ENCODE data around the gene POM121C.
"Not testable (repeated sequence)": the region's sequence is repeated elsewhere in the genome, so short reads cannot be mapped to it uniquely, and the experiment has no call there.

POM121C gene

DNA sequence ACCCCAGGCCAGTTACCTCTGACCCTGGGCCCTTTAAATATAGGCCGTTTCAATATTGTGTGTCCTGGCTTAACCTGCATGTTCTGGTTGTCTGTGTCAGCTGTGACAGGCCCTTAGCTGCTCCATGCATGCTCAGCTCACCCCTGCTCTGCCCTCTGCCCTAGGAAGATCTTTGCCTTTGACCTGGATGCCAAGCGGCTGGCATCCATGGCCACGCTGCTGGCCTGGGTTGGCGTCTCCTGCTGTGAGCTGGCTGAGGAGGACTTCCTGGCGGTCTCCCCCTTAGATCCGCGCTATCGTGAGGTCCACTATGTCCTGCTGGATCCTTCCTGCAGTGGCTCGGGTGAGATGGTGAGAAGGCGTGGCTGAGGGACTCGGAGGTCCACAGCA lies 70.7 kb downstream of the POM121C start:
- H3K9me3 ChIP-seq (ENCODE audit: control insufficient read depth in 2 of 2, low read length in 2 of 2); H3K36me3 ChIP-seq (ENCODE audit: control insufficient read depth in 2 of 2, insufficient read depth in 2 of 2, low read length in 2 of 2); H3K27me3 ChIP-seq (ENCODE audit: control insufficient read depth in 2 of 2, insufficient read depth in 2 of 2, low read length in 2 of 2); H3K9ac ChIP-seq (ENCODE audit: low read depth in 1 of 2, low read length in 2 of 2); H3K4me1 ChIP-seq (ENCODE audit: control insufficient read depth in 2 of 2, insufficient read depth in 2 of 2, low read length in 2 of 2); H3K4me3 ChIP-seq (ENCODE audit: low read length in 2 of 2); H3K27ac ChIP-seq (ENCODE audit: low read depth in 2 of 2, low read length in 2 of 2): not testable (repeated sequence)

DNA sequence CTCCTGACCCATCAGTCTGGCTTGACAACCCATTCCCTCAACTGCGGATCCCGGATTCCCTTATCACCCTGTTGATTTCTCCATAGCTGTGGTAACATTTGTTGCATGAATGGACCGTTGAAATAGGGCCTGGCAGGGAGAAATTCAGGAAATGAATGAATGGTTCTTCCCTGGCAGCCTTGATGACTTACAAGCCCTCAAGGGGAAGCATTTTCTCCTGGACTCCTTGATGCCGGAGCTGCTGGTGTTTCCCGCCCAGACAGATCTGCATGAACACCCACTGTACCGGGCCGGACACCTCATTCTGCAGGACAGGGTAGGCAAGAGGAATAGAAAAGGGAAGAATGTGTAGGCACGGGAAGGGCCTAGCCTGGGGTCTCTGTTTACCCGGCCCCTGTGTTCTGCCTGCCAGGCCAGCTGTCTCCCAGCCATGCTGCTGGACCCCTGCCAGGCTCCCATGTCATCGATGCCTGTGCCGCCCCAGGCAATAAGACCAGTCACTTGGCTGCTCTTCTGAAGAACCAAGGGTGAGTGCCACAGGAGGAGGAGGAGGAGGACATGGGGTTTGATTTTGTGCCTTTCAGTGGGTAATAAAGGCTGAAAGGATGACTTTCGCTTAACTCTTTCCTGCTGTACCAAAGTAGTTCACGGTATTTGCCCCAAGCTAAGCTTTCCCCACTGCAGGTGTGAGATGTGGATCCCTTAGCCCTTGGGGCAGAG lies 71.2 kb downstream of the POM121C start:
- not testable (repeated sequence) for H3K9me3 ChIP-seq (ENCODE audit: control insufficient read depth in 2 of 2, low read length in 2 of 2); H3K27ac ChIP-seq (ENCODE audit: low read depth in 2 of 2, low read length in 2 of 2); H3K4me3 ChIP-seq (ENCODE audit: low read length in 2 of 2); H3K4me1 ChIP-seq (ENCODE audit: control insufficient read depth in 2 of 2, insufficient read depth in 2 of 2, low read length in 2 of 2); H3K36me3 ChIP-seq (ENCODE audit: control insufficient read depth in 2 of 2, insufficient read depth in 2 of 2, low read length in 2 of 2); H3K27me3 ChIP-seq (ENCODE audit: control insufficient read depth in 2 of 2, insufficient read depth in 2 of 2, low read length in 2 of 2); H3K9ac ChIP-seq (ENCODE audit: low read depth in 1 of 2, low read length in 2 of 2)

DNA sequence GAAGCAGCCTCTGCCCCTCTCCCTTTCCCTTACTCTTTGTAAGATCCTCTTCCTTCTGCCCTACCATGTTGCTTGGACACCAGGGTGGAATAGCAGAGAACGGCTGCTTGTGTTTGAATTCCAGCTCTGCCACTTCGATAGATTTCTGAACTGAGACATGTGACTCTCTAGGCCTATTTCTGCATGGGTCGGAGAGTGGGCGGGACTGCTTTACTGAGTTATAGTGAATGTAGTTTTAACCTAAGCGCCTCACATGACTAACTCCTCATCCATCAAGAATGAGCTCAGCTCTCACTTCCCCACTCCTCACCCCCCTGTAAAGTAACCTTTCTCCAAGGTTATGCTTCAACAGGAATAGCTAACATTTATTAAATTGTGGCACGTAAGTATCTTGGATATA lies 71.9 kb downstream of the POM121C start:
- H3K4me3 ChIP-seq (ENCODE audit: low read length in 2 of 2); H3K9ac ChIP-seq (ENCODE audit: low read depth in 1 of 2, low read length in 2 of 2): not testable (repeated sequence)

DNA sequence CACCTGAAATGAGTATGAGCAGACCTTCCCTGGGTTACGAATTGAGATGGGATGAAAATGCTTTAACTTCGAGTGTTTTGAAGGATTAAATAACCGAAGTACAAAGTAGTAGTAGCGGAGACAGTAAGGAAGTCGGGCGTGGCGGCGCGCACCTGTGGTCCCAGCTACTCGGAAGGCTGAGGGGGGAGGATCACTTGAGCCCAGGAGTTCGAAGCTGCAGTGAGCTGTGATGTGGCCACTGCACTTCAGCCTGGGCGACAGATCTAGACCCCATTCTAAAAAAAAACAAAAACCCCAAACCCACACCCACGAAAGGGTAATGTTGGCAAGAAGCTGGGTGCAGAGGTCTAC lies 75.3 kb downstream of the POM121C start:
- not testable (repeated sequence) for H3K27me3 ChIP-seq (ENCODE audit: control insufficient read depth in 2 of 2, insufficient read depth in 2 of 2, low read length in 2 of 2); H3K27ac ChIP-seq (ENCODE audit: low read depth in 2 of 2, low read length in 2 of 2); H3K4me1 ChIP-seq (ENCODE audit: control insufficient read depth in 2 of 2, insufficient read depth in 2 of 2, low read length in 2 of 2); H3K9me3 ChIP-seq (ENCODE audit: control insufficient read depth in 2 of 2, low read length in 2 of 2); H3K9ac ChIP-seq (ENCODE audit: low read depth in 1 of 2, low read length in 2 of 2); H3K36me3 ChIP-seq (ENCODE audit: control insufficient read depth in 2 of 2, insufficient read depth in 2 of 2, low read length in 2 of 2); H3K4me3 ChIP-seq (ENCODE audit: low read length in 2 of 2)

More for the DNA sequence above, 71.9 kb downstream of the POM121C start:
- H3K4me1 ChIP-seq (ENCODE audit: control insufficient read depth in 2 of 2, insufficient read depth in 2 of 2, low read length in 2 of 2); H3K27me3 ChIP-seq (ENCODE audit: control insufficient read depth in 2 of 2, insufficient read depth in 2 of 2, low read length in 2 of 2); H3K27ac ChIP-seq (ENCODE audit: low read depth in 2 of 2, low read length in 2 of 2); H3K9me3 ChIP-seq (ENCODE audit: control insufficient read depth in 2 of 2, low read length in 2 of 2); H3K36me3 ChIP-seq (ENCODE audit: control insufficient read depth in 2 of 2, insufficient read depth in 2 of 2, low read length in 2 of 2): not testable (repeated sequence)

DNA sequence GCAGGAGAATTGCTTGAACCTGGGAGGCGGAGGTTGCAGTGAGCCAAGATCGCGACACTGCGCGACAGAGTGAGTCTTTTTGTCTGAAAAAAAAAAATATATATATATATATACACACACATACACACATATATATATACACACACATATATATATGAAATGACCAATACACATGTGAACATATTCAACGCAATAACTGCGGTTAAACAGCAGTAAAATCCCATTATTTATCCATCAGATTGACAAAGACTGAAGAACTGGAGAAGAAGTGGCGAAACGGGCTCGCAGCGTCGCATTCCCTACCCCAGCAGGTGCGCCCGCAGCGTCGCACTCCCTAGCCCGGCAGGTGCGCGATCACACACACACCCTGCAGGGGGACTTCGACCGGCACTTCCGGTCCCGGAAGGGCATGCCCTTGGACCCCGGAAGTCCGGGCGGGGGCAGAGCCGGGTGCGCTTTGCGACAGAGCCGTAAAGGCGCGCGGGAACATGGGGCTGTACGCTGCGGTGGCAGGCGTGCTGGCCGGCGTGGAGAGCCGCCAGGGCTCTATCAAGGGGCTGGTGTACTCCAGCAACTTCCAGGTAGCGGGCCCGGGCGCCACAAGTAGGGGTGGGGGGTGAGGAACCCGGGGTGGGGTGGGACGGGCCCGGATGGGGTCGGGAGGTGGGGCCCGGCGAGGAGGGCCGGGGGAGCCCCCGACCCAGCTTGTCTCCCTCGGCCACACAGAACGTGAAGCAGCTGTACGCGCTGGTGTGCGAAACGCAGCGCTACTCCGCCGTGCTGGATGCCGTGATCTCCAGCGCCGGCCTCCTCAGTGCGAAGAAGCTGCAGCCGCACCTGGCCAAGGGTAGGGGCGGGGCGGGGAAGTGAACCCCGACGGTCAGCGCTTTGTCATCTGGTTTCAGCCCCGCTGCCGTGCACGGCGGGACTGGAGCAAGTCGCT lies 75.9 kb downstream of the POM121C start:
- not testable (repeated sequence) for H3K27me3 ChIP-seq (ENCODE audit: control insufficient read depth in 2 of 2, insufficient read depth in 2 of 2, low read length in 2 of 2); H3K27ac ChIP-seq (ENCODE audit: low read depth in 2 of 2, low read length in 2 of 2); H3K36me3 ChIP-seq (ENCODE audit: control insufficient read depth in 2 of 2, insufficient read depth in 2 of 2, low read length in 2 of 2); H3K9me3 ChIP-seq (ENCODE audit: control insufficient read depth in 2 of 2, low read length in 2 of 2); H3K4me3 ChIP-seq (ENCODE audit: low read length in 2 of 2); H3K4me1 ChIP-seq (ENCODE audit: control insufficient read depth in 2 of 2, insufficient read depth in 2 of 2, low read length in 2 of 2); H3K9ac ChIP-seq (ENCODE audit: low read depth in 1 of 2, low read length in 2 of 2)

DNA sequence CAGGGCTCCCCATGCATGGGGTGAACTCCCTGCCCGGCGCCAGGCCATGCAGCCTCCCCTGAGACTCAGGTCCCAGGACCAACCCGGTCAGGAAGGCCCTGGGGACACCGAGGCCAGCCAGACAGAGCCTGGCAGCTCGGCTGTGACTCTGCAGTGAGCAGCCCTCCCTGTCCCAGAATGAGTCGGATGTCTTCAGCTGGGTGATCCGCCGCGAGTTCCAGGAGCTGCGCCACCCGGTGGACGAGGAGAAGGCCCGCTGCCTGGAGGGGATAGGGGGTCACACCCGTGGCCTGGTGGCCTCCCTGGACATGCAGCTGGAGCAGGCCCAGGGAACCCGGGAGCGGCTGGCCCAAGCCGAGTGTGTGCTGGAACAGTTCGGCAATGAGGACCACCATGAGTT lies 81.4 kb downstream of the POM121C start:
- H3K36me3 ChIP-seq (ENCODE audit: control insufficient read depth in 2 of 2, insufficient read depth in 2 of 2, low read length in 2 of 2); H3K4me1 ChIP-seq (ENCODE audit: control insufficient read depth in 2 of 2, insufficient read depth in 2 of 2, low read length in 2 of 2); H3K9ac ChIP-seq (ENCODE audit: low read depth in 1 of 2, low read length in 2 of 2); H3K27ac ChIP-seq (ENCODE audit: low read depth in 2 of 2, low read length in 2 of 2); H3K9me3 ChIP-seq (ENCODE audit: control insufficient read depth in 2 of 2, low read length in 2 of 2); H3K27me3 ChIP-seq (ENCODE audit: control insufficient read depth in 2 of 2, insufficient read depth in 2 of 2, low read length in 2 of 2); H3K4me3 ChIP-seq (ENCODE audit: low read length in 2 of 2): not testable (repeated sequence)

DNA sequence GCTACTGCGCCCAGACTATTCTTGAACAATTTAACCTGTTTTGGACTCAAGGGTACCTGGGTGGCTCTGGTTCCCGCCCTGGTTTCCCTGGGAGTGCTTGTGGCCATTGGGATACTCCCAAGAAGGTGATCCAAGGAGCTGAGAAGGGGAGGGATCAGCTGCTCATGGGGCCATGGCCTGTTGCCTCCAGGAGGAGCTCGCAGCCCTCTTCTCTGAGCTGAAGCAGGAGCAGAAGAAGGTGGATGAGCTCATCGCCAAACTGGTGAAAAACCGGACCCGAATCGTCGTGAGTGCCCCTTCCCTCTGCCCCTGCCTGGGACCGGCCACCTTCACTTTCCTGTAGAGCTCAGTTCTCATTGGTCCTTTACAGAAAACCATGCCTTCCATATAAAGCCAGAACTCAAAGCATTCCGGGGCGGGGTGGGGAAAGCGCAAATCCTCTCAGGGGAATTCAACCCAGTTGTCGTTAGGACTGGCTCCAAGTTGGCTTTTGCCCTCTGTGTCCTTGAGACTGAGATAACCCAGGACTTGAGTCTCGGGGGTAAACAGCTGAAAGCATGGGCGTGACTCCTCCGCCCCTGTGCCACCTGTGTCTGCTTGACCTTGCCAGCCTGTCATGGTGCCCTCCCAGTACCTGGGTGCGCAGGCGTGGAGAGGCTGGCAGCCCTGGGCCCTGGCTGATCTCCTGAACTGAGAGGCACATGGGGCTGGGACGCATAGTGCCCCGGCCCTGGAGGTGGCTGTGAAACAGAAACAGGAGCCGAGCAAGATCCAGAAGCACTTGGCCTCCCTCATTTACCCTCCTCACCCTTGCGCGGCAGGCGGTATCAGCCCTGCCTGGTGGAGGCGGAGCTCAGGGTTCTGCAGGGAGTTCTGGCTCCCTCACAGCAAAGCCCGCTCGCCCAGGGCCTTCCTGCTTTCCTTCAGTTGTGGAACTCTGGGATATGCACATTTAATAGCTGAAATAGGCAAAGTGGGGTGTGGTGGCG lies 82.3 kb downstream of the POM121C start:
- H3K9me3 ChIP-seq (ENCODE audit: control insufficient read depth in 2 of 2, low read length in 2 of 2); H3K4me1 ChIP-seq (ENCODE audit: control insufficient read depth in 2 of 2, insufficient read depth in 2 of 2, low read length in 2 of 2); H3K36me3 ChIP-seq (ENCODE audit: control insufficient read depth in 2 of 2, insufficient read depth in 2 of 2, low read length in 2 of 2); H3K27me3 ChIP-seq (ENCODE audit: control insufficient read depth in 2 of 2, insufficient read depth in 2 of 2, low read length in 2 of 2); H3K4me3 ChIP-seq (ENCODE audit: low read length in 2 of 2); H3K27ac ChIP-seq (ENCODE audit: low read depth in 2 of 2, low read length in 2 of 2); H3K9ac ChIP-seq (ENCODE audit: low read depth in 1 of 2, low read length in 2 of 2): not testable (repeated sequence)

DNA sequence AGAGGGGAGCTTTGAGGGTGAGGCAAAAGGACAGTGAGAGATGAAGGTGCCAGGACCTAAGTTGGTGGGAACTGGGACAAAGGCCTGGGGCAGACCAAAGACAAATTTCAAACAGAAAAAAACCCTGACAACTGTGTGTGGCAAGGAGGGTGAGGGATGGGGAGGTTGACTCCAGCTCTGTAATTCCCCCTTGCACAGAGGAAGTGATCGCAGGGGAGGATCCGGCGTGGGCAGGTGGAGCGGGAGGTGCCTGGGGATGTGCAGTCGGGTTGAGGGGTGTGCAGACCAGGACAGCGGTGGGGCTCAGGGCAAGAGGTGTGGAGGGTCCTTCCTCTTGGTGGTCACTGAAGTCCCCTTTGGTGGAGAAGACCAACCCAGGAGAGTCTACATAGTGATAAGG lies 85.5 kb downstream of the POM121C start:
- not testable (repeated sequence) for H3K36me3 ChIP-seq (ENCODE audit: control insufficient read depth in 2 of 2, insufficient read depth in 2 of 2, low read length in 2 of 2); H3K4me1 ChIP-seq (ENCODE audit: control insufficient read depth in 2 of 2, insufficient read depth in 2 of 2, low read length in 2 of 2); H3K27me3 ChIP-seq (ENCODE audit: control insufficient read depth in 2 of 2, insufficient read depth in 2 of 2, low read length in 2 of 2); H3K9me3 ChIP-seq (ENCODE audit: control insufficient read depth in 2 of 2, low read length in 2 of 2); H3K4me3 ChIP-seq (ENCODE audit: low read length in 2 of 2); H3K9ac ChIP-seq (ENCODE audit: low read depth in 1 of 2, low read length in 2 of 2); H3K27ac ChIP-seq (ENCODE audit: low read depth in 2 of 2, low read length in 2 of 2)

DNA sequence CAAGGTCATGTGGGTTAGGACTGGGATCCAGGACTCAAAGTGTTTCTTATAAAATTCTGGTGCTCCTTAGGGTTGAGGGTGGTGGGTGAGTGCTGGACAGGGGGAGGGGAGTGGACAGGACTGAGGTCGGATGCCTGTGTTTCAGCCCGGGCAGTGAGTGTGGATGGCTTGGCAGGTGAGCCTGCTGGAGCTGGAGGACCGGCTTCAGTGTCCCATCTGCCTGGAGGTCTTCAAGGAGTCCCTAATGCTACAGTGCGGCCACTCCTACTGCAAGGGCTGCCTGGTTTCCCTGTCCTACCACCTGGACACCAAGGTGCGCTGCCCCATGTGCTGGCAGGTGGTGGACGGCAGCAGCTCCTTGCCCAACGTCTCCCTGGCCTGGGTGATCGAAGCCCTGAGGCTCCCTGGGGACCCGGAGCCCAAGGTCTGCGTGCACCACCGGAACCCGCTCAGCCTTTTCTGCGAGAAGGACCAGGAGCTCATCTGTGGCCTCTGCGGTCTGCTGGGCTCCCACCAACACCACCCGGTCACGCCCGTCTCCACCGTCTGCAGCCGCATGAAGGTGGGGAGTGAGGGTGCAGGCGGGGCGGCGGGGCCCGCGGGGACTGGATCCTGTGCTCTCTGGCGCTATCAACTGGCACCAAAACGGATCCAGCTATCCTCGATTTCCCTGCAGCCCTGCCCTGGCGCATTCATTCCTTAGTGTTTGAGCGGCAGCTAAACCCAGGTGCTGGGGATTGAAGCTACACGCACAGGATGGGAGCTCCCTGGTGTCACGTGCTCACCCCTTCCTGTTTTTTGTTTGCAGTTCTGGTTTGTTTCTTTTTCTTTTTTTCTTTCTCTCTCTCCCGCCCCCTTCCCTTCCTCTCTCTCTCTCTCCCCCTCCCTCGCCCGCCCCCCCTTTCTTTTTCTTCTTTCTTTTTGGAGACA lies 87.1 kb downstream of the POM121C start:
- H3K9ac ChIP-seq (ENCODE audit: low read depth in 1 of 2, low read length in 2 of 2); H3K9me3 ChIP-seq (ENCODE audit: control insufficient read depth in 2 of 2, low read length in 2 of 2); H3K27me3 ChIP-seq (ENCODE audit: control insufficient read depth in 2 of 2, insufficient read depth in 2 of 2, low read length in 2 of 2); H3K4me1 ChIP-seq (ENCODE audit: control insufficient read depth in 2 of 2, insufficient read depth in 2 of 2, low read length in 2 of 2); H3K27ac ChIP-seq (ENCODE audit: low read depth in 2 of 2, low read length in 2 of 2); H3K4me3 ChIP-seq (ENCODE audit: low read length in 2 of 2); H3K36me3 ChIP-seq (ENCODE audit: control insufficient read depth in 2 of 2, insufficient read depth in 2 of 2, low read length in 2 of 2): not testable (repeated sequence)
